ENCODE results near the gene CDK1.

DNA sequence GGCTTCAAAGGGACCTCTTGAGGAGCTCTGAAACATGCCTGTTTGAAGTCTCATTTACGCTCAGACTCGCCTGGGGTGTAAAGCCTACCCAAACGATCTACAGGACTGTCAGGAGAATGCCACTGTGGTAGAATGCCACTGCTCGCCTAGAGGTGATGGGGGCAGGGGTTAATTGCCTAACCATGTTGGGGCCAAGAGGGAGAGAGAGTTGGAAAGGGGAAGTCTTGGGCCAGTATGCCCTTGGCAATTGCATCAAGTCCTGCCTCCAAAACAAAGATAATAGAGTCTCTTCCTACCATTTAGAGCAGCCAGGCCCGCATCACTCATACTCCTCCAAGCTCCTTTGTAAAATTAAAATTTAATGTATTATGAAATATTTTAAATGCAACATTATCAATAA lies 25.2 kb downstream of the CDK1 start:
- TF ChIP-seq EZH2 (IDR thresholded peaks at IDR 0.05; ENCODE audit: borderline replicate concordance) = no peak
- TF ChIP-seq, protein P1, sequence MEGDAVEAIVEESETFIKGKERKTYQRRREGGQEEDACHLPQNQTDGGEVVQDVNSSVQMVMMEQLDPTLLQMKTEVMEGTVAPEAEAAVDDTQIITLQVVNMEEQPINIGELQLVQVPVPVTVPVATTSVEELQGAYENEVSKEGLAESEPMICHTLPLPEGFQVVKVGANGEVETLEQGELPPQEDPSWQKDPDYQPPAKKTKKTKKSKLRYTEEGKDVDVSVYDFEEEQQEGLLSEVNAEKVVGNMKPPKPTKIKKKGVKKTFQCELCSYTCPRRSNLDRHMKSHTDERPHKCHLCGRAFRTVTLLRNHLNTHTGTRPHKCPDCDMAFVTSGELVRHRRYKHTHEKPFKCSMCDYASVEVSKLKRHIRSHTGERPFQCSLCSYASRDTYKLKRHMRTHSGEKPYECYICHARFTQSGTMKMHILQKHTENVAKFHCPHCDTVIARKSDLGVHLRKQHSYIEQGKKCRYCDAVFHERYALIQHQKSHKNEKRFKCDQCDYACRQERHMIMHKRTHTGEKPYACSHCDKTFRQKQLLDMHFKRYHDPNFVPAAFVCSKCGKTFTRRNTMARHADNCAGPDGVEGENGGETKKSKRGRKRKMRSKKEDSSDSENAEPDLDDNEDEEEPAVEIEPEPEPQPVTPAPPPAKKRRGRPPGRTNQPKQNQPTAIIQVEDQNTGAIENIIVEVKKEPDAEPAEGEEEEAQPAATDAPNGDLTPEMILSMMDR (IDR thresholded peaks at IDR 0.05; ENCODE audit: poor library complexity) = no peak
